ENCODE measurements around the gene PGC.

PGC gene

GRCh38 chr6:41736186-41736733 is 10.9 kb downstream of the PGC start:
- Histone ChIP-seq H3K9me3 (ENCODE audit: insufficient read depth, low read length, severe bottlenecking) (no peaks in the 10 kb centered on the region), H3K27ac (ENCODE audit: low read length) (no peak overlapping the region), H3K27me3 (ENCODE audit: insufficient read depth, low read length, poor library complexity) (no peaks in the 10 kb centered on the region), H3K4me2 (ENCODE audit: insufficient read depth, low read length) (peak overlapping the region; percentile 66), H3K79me2 (ENCODE audit: insufficient read depth, low read length) (no peaks in the 10 kb centered on the region), H4K20me1 (ENCODE audit: insufficient read depth, low read length) (peaks cover 16% of the 10 kb centered on the region), H3K9ac (ENCODE audit: low read depth, low read length) (no peak overlapping the region), H3K36me3 (ENCODE audit: insufficient read depth, low read length) (no peaks in the 10 kb centered on the region; the same call in 1 of the 2 replicates), H3K4me1 (ENCODE audit: insufficient read depth, low read length) (peaks cover 31% of the 10 kb centered on the region), H3K4me3 (ENCODE audit: low read depth in 1 of 2, low read length in 2 of 2) (peak overlapping the region in 1 of 2 experiments; percentile 84; a peak in 1 of 4 replicates), H2AFZ (ENCODE audit: low read depth, low read length) (peak overlapping the region; percentile 87)
- DNase-seq (no peak), ATAC-seq (ENCODE audit: insufficient read depth, low read depth) (no peak)
- no peak for TF ChIP-seq EZH2 (IDR thresholded peaks at IDR 0.05; ENCODE audit: borderline replicate concordance, low read depth, low read length, severe bottlenecking)
- no peak for TF ChIP-seq CTCF (IDR thresholded peaks at IDR 0.05; ENCODE audit: borderline replicate concordance, extremely low read depth, low read length, poor library complexity, severe bottlenecking)

- no peaks in the 10 kb centered on the region for H3K9me3 ChIP-seq (ENCODE audit: insufficient read depth, low read length, severe bottlenecking)
- no peaks in the 10 kb centered on the region; the same call in 1 of the 2 replicates for H3K36me3 ChIP-seq (ENCODE audit: insufficient read depth, low read length)
- DNase-seq = peak; percentile 92
- no peaks in the 10 kb centered on the region for H3K79me2 ChIP-seq (ENCODE audit: insufficient read depth, low read length)
- peak; percentile 92 for TF ChIP-seq CTCF (IDR thresholded peaks at IDR 0.05; ENCODE audit: borderline replicate concordance, extremely low read depth, low read length, poor library complexity, severe bottlenecking)
- no peak for TF ChIP-seq EZH2 (IDR thresholded peaks at IDR 0.05; ENCODE audit: borderline replicate concordance, low read depth, low read length, severe bottlenecking)
- H3K4me1 ChIP-seq (ENCODE audit: insufficient read depth, low read length) = peaks cover 31% of the 10 kb centered on the region
- H3K4me2 ChIP-seq (ENCODE audit: insufficient read depth, low read length) = peak within 1 kb of the TSS; percentile 66
- H4K20me1 ChIP-seq (ENCODE audit: insufficient read depth, low read length) = peaks cover 16% of the 10 kb centered on the region
- peak within 1 kb of the TSS; percentile 48 to 84; a peak in 3 of 4 replicates for H3K4me3 ChIP-seq (ENCODE audit: low read depth in 1 of 2, low read length in 2 of 2)
- H3K9ac ChIP-seq (ENCODE audit: low read depth, low read length) = peak within 1 kb of the TSS; percentile 76
- H3K27me3 ChIP-seq (ENCODE audit: insufficient read depth, low read length, poor library complexity) = no peaks in the 10 kb centered on the region
- ATAC-seq (ENCODE audit: insufficient read depth, low read depth) = peak; percentile 81
- H2AFZ ChIP-seq (ENCODE audit: low read depth, low read length) = peak within 1 kb of the TSS; percentile 87
- no peak within 1 kb of the TSS; the same call in 1 of the 2 replicates for H3K27ac ChIP-seq (ENCODE audit: low read length)
These were observed 11.6 kb downstream of the PGC start, which contains the start of gene TFEB for GRCh38 chr6:41735427-41736185. Gene TFEB (minus strand): TSS chr6:41735608. CDS start chr6:41691213, 44,395 bp downstream.

GRCh38 chr6:41734666-41735426 is 12.4 kb downstream of the PGC start:
- Histone ChIP-seq H3K9me3 (ENCODE audit: insufficient read depth, low read length, severe bottlenecking) (no peaks in the 10 kb centered on the region), H3K4me2 (ENCODE audit: insufficient read depth, low read length) (peak overlapping the region; percentile 66), H3K79me2 (ENCODE audit: insufficient read depth, low read length) (no peaks in the 10 kb centered on the region), H2AFZ (ENCODE audit: low read depth, low read length) (peak overlapping the region; percentile 78), H3K27me3 (ENCODE audit: insufficient read depth, low read length, poor library complexity) (no peaks in the 10 kb centered on the region), H3K36me3 (ENCODE audit: insufficient read depth, low read length) (no peaks in the 10 kb centered on the region; the same call in 1 of the 2 replicates), H3K4me3 (ENCODE audit: low read depth in 1 of 2, low read length in 2 of 2) (peak overlapping the region; percentile 48 to 84; a peak in 3 of 4 replicates), H3K27ac (ENCODE audit: low read length) (no peak overlapping the region; the same call in 1 of the 2 replicates), H3K4me1 (ENCODE audit: insufficient read depth, low read length) (peaks cover 31% of the 10 kb centered on the region), H4K20me1 (ENCODE audit: insufficient read depth, low read length) (peaks cover 16% of the 10 kb centered on the region), H3K9ac (ENCODE audit: low read depth, low read length) (peak overlapping the region; percentile 76)
- TF ChIP-seq CTCF (IDR thresholded peaks at IDR 0.05; ENCODE audit: borderline replicate concordance, extremely low read depth, low read length, poor library complexity, severe bottlenecking) (no peak), EZH2 (IDR thresholded peaks at IDR 0.05; ENCODE audit: borderline replicate concordance, low read depth, low read length, severe bottlenecking) (no peak)
- ATAC-seq (ENCODE audit: insufficient read depth, low read depth) (peak; percentile 56), DNase-seq (peak; percentile 70)
